ENCODE results near the gene LHFPL2. TPM values are rescaled to one million over a fixed set of nuclear protein-coding genes. Genes with fewer than 3 reads are reported as not detected.
A peak's percentile ranks its signal among the peaks of the same experiment; 100 is the strongest.

The LHFPL2 gene
- total RNA-seq, 1 donor from 2014 or later: 113 TPM

GRCh38 chr5:78632467-78632866 is 16.1 kb downstream of the LHFPL2 start:
- no peaks in the 10 kb centered on the region for H3K27me3 Mint-ChIP-seq (ENCODE audit: unreplicated experiment)
- H3K36me3 Mint-ChIP-seq (ENCODE audit: unreplicated experiment): peaks cover 61% of the 10 kb centered on the region
- H3K4me3 Mint-ChIP-seq (ENCODE audit: unreplicated experiment): no peak overlapping the region

GRCh38 chr5:78631931-78632330 is 16.6 kb downstream of the LHFPL2 start:
- Mint-ChIP-seq H3K4me3 (ENCODE audit: unreplicated experiment) (no peak overlapping the region), H3K9me3 (ENCODE audit: unreplicated experiment) (no peaks in the 10 kb centered on the region), H3K27me3 (ENCODE audit: unreplicated experiment) (no peaks in the 10 kb centered on the region), H3K36me3 (ENCODE audit: unreplicated experiment) (peaks cover 63% of the 10 kb centered on the region), H3K4me1 (ENCODE audit: unreplicated experiment) (peaks cover 70% of the 10 kb centered on the region), H3K27ac (ENCODE audit: unreplicated experiment) (no peak overlapping the region)
- TF ChIP-seq CTCF (IDR thresholded peaks at IDR 0.05): no peak
- no peak for DNase-seq (ENCODE audit: extremely low spot score, unreplicated experiment)

More at GRCh38 chr5:78632467-78632866, 16.1 kb downstream of the LHFPL2 start:
- Mint-ChIP-seq H3K9me3 (ENCODE audit: unreplicated experiment) (no peaks in the 10 kb centered on the region), H3K27ac (ENCODE audit: unreplicated experiment) (no peak overlapping the region), H3K4me1 (ENCODE audit: unreplicated experiment) (peaks cover 66% of the 10 kb centered on the region)
- no peak for TF ChIP-seq CTCF (IDR thresholded peaks at IDR 0.05)
- DNase-seq (ENCODE audit: extremely low spot score, unreplicated experiment): no peak

GRCh38 chr5:78630047-78630446 is 18.5 kb downstream of the LHFPL2 start:
- Mint-ChIP-seq H3K27ac (ENCODE audit: unreplicated experiment) (peak overlapping the region; percentile 23), H3K4me1 (ENCODE audit: unreplicated experiment) (peaks cover 58% of the 10 kb centered on the region), H3K36me3 (ENCODE audit: unreplicated experiment) (peaks cover 76% of the 10 kb centered on the region), H3K9me3 (ENCODE audit: unreplicated experiment) (no peaks in the 10 kb centered on the region), H3K27me3 (ENCODE audit: unreplicated experiment) (no peaks in the 10 kb centered on the region), H3K4me3 (ENCODE audit: unreplicated experiment) (no peak overlapping the region)
- no peak for DNase-seq (ENCODE audit: extremely low spot score, unreplicated experiment)
- no peak for TF ChIP-seq CTCF (IDR thresholded peaks at IDR 0.05)

GRCh38 chr5:78629624-78630023 is 18.9 kb downstream of the LHFPL2 start:
- Mint-ChIP-seq H3K4me1 (ENCODE audit: unreplicated experiment) (peaks cover 53% of the 10 kb centered on the region), H3K4me3 (ENCODE audit: unreplicated experiment) (no peak overlapping the region), H3K36me3 (ENCODE audit: unreplicated experiment) (peaks cover 75% of the 10 kb centered on the region), H3K9me3 (ENCODE audit: unreplicated experiment) (no peaks in the 10 kb centered on the region), H3K27ac (ENCODE audit: unreplicated experiment) (no peak overlapping the region), H3K27me3 (ENCODE audit: unreplicated experiment) (no peaks in the 10 kb centered on the region)
- TF ChIP-seq CTCF (IDR thresholded peaks at IDR 0.05): no peak
- no peak for DNase-seq (ENCODE audit: extremely low spot score, unreplicated experiment)

- Mint-ChIP-seq H3K4me1 (ENCODE audit: unreplicated experiment) (peaks cover 49% of the 10 kb centered on the region), H3K27me3 (ENCODE audit: unreplicated experiment) (no peaks in the 10 kb centered on the region), H3K27ac (ENCODE audit: unreplicated experiment) (peak overlapping the region; percentile 33), H3K4me3 (ENCODE audit: unreplicated experiment) (no peak overlapping the region), H3K36me3 (ENCODE audit: unreplicated experiment) (peaks cover 83% of the 10 kb centered on the region), H3K9me3 (ENCODE audit: unreplicated experiment) (no peaks in the 10 kb centered on the region)
- no peak for TF ChIP-seq CTCF (IDR thresholded peaks at IDR 0.05)
- DNase-seq (ENCODE audit: extremely low spot score, unreplicated experiment): peak; percentile 46
These were observed 20.1 kb downstream of the LHFPL2 start for GRCh38 chr5:78628270-78628992.
